SK-N-SH (cell line): ENCODE results near the gene TM6SF1.

Experiments
- EP300 ChIP-seq, 2 experiments: IDR thresholded peaks; 2 replicates each; pipeline versions ENCODE4 v1.4.0 to v1.6.1; 2012; ENCODE audit warnings: borderline replicate concordance in 1 of 2, low read depth in 1 of 2, low read length in 1 of 2
- EZH2phosphoT487 ChIP-seq: fragments of 200-600 bp; sonication (generic); IDR thresholded peaks from 2 replicates; pipeline ENCODE4 v1.6.1; 2017; ENCODE audit warnings: low read depth, mixed run types, mild to moderate bottlenecking, antibody characterized with exemption, moderate library complexity, borderline replicate concordance
- FOSL2 ChIP-seq: IDR thresholded peaks from 2 replicates; pipeline ENCODE4 v1.4.0; 2012; ENCODE audit warnings: low read depth, mild to moderate bottlenecking, moderate library complexity, borderline replicate concordance
- FOXM1 ChIP-seq: IDR thresholded peaks from 2 replicates; pipeline ENCODE4 v1.4.0; 2012; ENCODE audit warnings: low read depth, mild to moderate bottlenecking
- RAD21 ChIP-seq: IDR thresholded peaks from 2 replicates; pipeline ENCODE4 v1.6.1; 2012; ENCODE audit warnings: mild to moderate bottlenecking, low read length
- REST ChIP-seq: IDR thresholded peaks from 2 replicates; pipeline ENCODE4 v1.6.1; 2012; ENCODE audit warnings: mild to moderate bottlenecking, low read depth, low read length, moderate library complexity
- RFX5 ChIP-seq: IDR thresholded peaks from 2 replicates; pipeline ENCODE4 v1.6.1; 2012; ENCODE audit warnings: mild to moderate bottlenecking, improper control_type of control experiment, low read length
- SMC3 ChIP-seq: IDR thresholded peaks from 2 replicates; pipeline ENCODE4 v1.6.1; 2012; ENCODE audit warnings: low read depth, low read length, improper control_type of control experiment
- TAF1 ChIP-seq: IDR thresholded peaks from 2 replicates; pipeline ENCODE4 v1.6.1; 2012; ENCODE audit warnings: low read depth, mild to moderate bottlenecking, low read length, moderate library complexity, borderline replicate concordance
- USF1 ChIP-seq: IDR thresholded peaks from 2 replicates; pipeline ENCODE4 v1.4.0; 2012; ENCODE audit warnings: low read depth, borderline replicate concordance
- TF ChIP-seq, protein P1 (sequence below): fragments of 150-350 bp; IDR thresholded peaks from 2 replicates; pipeline ENCODE4 v1.6.1; 2017; ENCODE audit warnings: antibody characterized with exemption, low read length, low read depth, borderline replicate concordance
- TF ChIP-seq, protein P2 (sequence below): IDR thresholded peaks from 2 replicates; pipeline ENCODE4 v1.4.0; 2012; ENCODE audit warnings: low read depth
- TF ChIP-seq, protein P3 (sequence below): fragments of 200-600 bp; sonication (generic); IDR thresholded peaks from 2 replicates; pipeline ENCODE4 v1.6.1; 2017; ENCODE audit warnings: antibody characterized with exemption, mild to moderate bottlenecking, moderate library complexity
- TF ChIP-seq, protein P4 (sequence below): IDR thresholded peaks from 2 replicates; pipeline ENCODE4 v1.4.0; 2012; ENCODE audit warnings: low read depth, borderline replicate concordance

- no peak for TF ChIP-seq EZH2phosphoT487
- TF ChIP-seq, protein P1, sequence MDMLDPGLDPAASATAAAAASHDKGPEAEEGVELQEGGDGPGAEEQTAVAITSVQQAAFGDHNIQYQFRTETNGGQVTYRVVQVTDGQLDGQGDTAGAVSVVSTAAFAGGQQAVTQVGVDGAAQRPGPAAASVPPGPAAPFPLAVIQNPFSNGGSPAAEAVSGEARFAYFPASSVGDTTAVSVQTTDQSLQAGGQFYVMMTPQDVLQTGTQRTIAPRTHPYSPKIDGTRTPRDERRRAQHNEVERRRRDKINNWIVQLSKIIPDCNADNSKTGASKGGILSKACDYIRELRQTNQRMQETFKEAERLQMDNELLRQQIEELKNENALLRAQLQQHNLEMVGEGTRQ: no peak
- TF ChIP-seq TAF1: no peak
- TF ChIP-seq, protein P2, sequence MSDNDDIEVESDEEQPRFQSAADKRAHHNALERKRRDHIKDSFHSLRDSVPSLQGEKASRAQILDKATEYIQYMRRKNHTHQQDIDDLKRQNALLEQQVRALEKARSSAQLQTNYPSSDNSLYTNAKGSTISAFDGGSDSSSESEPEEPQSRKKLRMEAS: no peak
- TF ChIP-seq EP300 (IDR thresholded peaks at IDR 0.05; ENCODE audit: borderline replicate concordance in 1 of 2, low read depth in 1 of 2, low read length in 1 of 2): no peak
- TF ChIP-seq, protein P3, sequence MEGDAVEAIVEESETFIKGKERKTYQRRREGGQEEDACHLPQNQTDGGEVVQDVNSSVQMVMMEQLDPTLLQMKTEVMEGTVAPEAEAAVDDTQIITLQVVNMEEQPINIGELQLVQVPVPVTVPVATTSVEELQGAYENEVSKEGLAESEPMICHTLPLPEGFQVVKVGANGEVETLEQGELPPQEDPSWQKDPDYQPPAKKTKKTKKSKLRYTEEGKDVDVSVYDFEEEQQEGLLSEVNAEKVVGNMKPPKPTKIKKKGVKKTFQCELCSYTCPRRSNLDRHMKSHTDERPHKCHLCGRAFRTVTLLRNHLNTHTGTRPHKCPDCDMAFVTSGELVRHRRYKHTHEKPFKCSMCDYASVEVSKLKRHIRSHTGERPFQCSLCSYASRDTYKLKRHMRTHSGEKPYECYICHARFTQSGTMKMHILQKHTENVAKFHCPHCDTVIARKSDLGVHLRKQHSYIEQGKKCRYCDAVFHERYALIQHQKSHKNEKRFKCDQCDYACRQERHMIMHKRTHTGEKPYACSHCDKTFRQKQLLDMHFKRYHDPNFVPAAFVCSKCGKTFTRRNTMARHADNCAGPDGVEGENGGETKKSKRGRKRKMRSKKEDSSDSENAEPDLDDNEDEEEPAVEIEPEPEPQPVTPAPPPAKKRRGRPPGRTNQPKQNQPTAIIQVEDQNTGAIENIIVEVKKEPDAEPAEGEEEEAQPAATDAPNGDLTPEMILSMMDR: no peak
- no peak for TF ChIP-seq SMC3
- no peak for TF ChIP-seq FOXM1
- no peak for TF ChIP-seq FOSL2
- no peak for TF ChIP-seq RFX5
- TF ChIP-seq, protein P4, sequence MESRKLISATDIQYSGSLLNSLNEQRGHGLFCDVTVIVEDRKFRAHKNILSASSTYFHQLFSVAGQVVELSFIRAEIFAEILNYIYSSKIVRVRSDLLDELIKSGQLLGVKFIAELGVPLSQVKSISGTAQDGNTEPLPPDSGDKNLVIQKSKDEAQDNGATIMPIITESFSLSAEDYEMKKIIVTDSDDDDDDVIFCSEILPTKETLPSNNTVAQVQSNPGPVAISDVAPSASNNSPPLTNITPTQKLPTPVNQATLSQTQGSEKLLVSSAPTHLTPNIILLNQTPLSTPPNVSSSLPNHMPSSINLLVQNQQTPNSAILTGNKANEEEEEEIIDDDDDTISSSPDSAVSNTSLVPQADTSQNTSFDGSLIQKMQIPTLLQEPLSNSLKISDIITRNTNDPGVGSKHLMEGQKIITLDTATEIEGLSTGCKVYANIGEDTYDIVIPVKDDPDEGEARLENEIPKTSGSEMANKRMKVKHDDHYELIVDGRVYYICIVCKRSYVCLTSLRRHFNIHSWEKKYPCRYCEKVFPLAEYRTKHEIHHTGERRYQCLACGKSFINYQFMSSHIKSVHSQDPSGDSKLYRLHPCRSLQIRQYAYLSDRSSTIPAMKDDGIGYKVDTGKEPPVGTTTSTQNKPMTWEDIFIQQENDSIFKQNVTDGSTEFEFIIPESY: no peak
- no peak for TF ChIP-seq RAD21
- no peak for TF ChIP-seq REST
- no peak for TF ChIP-seq USF1
Measured at GRCh38 chr15:83057696-83058376, 49.6 kb upstream of the TM6SF1 start.
